Vagina (tissue), 2 donors: ENCODE results near the gene ENTPD5.

Source experiments
- POLR2A ChIP-seq, 2 donors: fragments of 450-650 bp; IDR thresholded peaks; one replicate each; pipeline ENCODE4 v1.6.1; 2017; ENCODE audit warnings: antibody characterized with exemption in 2 of 2, mild to moderate bottlenecking in 2 of 2, moderate library complexity in 2 of 2
- POLR2AphosphoS5 ChIP-seq, 2 donors: sonication (generic); formaldehyde crosslinking; IDR thresholded peaks; one replicate each; pipeline ENCODE4 v1.9.0; 2017; ENCODE audit warnings: antibody characterized with exemption in 2 of 2, mild to moderate bottlenecking in 2 of 2, low read depth in 1 of 2; ENCODE audit not compliant: insufficient read depth in 1 of 2
- TF ChIP-seq, protein P1 (sequence below), 3 experiments: fragments of 450-650 bp in 2 of 3; fragments of 200-600 bp in 1 of 3; sonication (generic) in 1 of 3; IDR thresholded peaks; one replicate each; pipeline ENCODE4 v1.5.1; 2017 to 2019; ENCODE audit warnings: antibody characterized with exemption in 3 of 3, mild to moderate bottlenecking in 2 of 3, moderate library complexity in 2 of 3

- no peak for TF ChIP-seq POLR2AphosphoS5 (IDR thresholded peaks at IDR 0.05; ENCODE audit: insufficient read depth in 1 of 2, low read depth in 1 of 2)
- TF ChIP-seq, protein P1, sequence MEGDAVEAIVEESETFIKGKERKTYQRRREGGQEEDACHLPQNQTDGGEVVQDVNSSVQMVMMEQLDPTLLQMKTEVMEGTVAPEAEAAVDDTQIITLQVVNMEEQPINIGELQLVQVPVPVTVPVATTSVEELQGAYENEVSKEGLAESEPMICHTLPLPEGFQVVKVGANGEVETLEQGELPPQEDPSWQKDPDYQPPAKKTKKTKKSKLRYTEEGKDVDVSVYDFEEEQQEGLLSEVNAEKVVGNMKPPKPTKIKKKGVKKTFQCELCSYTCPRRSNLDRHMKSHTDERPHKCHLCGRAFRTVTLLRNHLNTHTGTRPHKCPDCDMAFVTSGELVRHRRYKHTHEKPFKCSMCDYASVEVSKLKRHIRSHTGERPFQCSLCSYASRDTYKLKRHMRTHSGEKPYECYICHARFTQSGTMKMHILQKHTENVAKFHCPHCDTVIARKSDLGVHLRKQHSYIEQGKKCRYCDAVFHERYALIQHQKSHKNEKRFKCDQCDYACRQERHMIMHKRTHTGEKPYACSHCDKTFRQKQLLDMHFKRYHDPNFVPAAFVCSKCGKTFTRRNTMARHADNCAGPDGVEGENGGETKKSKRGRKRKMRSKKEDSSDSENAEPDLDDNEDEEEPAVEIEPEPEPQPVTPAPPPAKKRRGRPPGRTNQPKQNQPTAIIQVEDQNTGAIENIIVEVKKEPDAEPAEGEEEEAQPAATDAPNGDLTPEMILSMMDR (IDR thresholded peaks at IDR 0.05) = no peak
- TF ChIP-seq POLR2A (IDR thresholded peaks at IDR 0.05) = no peak
Measured at GRCh38 chr14:73968885-73969284, 50.2 kb downstream of the ENTPD5 start.
